ENCODE measurements around the gene ADTRP.

DNA sequence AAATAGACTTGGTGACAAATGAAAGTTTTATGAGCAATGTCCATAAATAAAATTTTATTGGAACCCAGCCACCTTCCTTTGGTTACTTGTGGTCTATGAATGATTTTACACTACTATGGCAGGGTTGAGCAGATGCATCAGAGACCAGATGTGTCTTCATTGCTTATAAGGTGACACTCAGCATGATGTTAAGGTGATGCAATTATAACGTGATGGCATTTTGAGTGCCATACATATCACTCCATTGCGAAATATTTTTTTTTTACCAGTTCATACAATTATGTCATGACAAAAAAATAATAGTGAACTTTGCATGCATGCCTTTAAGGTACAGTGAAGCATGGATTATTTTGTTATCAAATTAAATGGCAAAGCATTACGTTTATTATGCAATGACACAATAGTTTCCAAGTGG is 96.0 kb downstream of the ADTRP start:
- TF ChIP-seq, protein P1, sequence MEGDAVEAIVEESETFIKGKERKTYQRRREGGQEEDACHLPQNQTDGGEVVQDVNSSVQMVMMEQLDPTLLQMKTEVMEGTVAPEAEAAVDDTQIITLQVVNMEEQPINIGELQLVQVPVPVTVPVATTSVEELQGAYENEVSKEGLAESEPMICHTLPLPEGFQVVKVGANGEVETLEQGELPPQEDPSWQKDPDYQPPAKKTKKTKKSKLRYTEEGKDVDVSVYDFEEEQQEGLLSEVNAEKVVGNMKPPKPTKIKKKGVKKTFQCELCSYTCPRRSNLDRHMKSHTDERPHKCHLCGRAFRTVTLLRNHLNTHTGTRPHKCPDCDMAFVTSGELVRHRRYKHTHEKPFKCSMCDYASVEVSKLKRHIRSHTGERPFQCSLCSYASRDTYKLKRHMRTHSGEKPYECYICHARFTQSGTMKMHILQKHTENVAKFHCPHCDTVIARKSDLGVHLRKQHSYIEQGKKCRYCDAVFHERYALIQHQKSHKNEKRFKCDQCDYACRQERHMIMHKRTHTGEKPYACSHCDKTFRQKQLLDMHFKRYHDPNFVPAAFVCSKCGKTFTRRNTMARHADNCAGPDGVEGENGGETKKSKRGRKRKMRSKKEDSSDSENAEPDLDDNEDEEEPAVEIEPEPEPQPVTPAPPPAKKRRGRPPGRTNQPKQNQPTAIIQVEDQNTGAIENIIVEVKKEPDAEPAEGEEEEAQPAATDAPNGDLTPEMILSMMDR (conservative IDR thresholded peaks at IDR 0.05; ENCODE audit: low read length), result no peak
- no peak for TF ChIP-seq EZH2phosphoT487 (IDR thresholded peaks at IDR 0.05; ENCODE audit: borderline replicate concordance, low read depth, low read length)

Data from OCI-LY7 (cell line).